H9 (cell line): Measurements from ENCODE around the gene NRXN3. TPM values are rescaled to one million over a fixed set of nuclear protein-coding genes. Genes with fewer than 3 reads are reported as not detected.

ENCODE experiments used
- DNase-seq: peaks from one replicate; pipeline ENCODE4 v3.0.0-alpha.2; 2017
- H2AFZ ChIP-seq: one replicate; pipeline ENCODE4 v1.6.1; 2013; ENCODE audit warnings: mild to moderate bottlenecking, low read length, control low read depth, moderate library complexity
- H2AK5ac ChIP-seq: 2 replicates; pipeline ENCODE4 v1.6.1; 2013; ENCODE audit warnings: low read length, control low read depth, mixed read lengths; ENCODE audit not compliant: insufficient read length
- H2BK120ac ChIP-seq: one replicate; pipeline ENCODE4 v1.6.1; 2013; ENCODE audit warnings: low read depth, mild to moderate bottlenecking, low read length, control low read depth, inconsistent platforms; ENCODE audit not compliant: poor library complexity, severe bottlenecking
- H2BK12ac ChIP-seq: 2 replicates; pipeline ENCODE4 v1.6.1; 2013; ENCODE audit warnings: low read length, control low read depth, mixed read lengths, low read depth; ENCODE audit not compliant: insufficient read length
- H2BK15ac ChIP-seq: 2 replicates; pipeline ENCODE4 v1.6.1; 2013; ENCODE audit warnings: low read depth, low read length, control low read depth
- H2BK20ac ChIP-seq: one replicate; pipeline ENCODE4 v1.6.1; 2013; ENCODE audit warnings: low read depth, mild to moderate bottlenecking, low read length, control low read depth, inconsistent platforms; ENCODE audit not compliant: poor library complexity, severe bottlenecking
- H2BK5ac ChIP-seq: 2 replicates; pipeline ENCODE4 v1.6.1; 2013; ENCODE audit warnings: low read length, control low read depth, mixed read lengths; ENCODE audit not compliant: insufficient read length
- H3K14ac ChIP-seq: 2 replicates; pipeline ENCODE4 v1.6.1; 2013; ENCODE audit warnings: low read length, control low read depth; ENCODE audit not compliant: insufficient read depth
- H3K18ac ChIP-seq: 2 replicates; pipeline ENCODE4 v1.6.1; 2013; ENCODE audit warnings: low read depth, mild to moderate bottlenecking, mixed read lengths, low read length, control low read depth; ENCODE audit not compliant: insufficient read length
- H3K23ac ChIP-seq: 2 replicates; pipeline ENCODE4 v1.6.1; 2013; ENCODE audit warnings: low read length, control low read depth, mixed read lengths, low read depth; ENCODE audit not compliant: insufficient read length
- H3K23me2 ChIP-seq: 2 replicates; pipeline ENCODE4 v1.6.1; 2013; ENCODE audit warnings: low read depth, mild to moderate bottlenecking, mixed read lengths, low read length, control low read depth; ENCODE audit not compliant: insufficient read length, poor library complexity, severe bottlenecking
- H3K27ac ChIP-seq: 2 replicates; pipeline ENCODE4 v1.5.1; 2013; ENCODE audit warnings: low read length, control low read depth, mixed read lengths, low read depth; ENCODE audit not compliant: insufficient read length
- H3K27me3 ChIP-seq: 2 replicates; pipeline ENCODE4 v1.6.1; 2013; ENCODE audit warnings: low read length, control low read depth, inconsistent platforms; ENCODE audit not compliant: insufficient read depth
- H3K4ac ChIP-seq: 2 replicates; pipeline ENCODE4 v1.6.1; 2013; ENCODE audit warnings: low read depth, mild to moderate bottlenecking, control low read depth, inconsistent platforms, low read length, moderate library complexity
- H3K4me1 ChIP-seq: 2 replicates; pipeline ENCODE4 v1.6.1; 2013; ENCODE audit warnings: low read length, control low read depth, inconsistent platforms; ENCODE audit not compliant: insufficient read depth
- H3K4me2 ChIP-seq: 2 replicates; pipeline ENCODE4 v1.6.1; 2013; ENCODE audit warnings: low read length, control low read depth, mixed read lengths; ENCODE audit not compliant: insufficient read length, insufficient read depth
- H3K56ac ChIP-seq: 2 replicates; pipeline ENCODE4 v1.6.1; 2013; ENCODE audit warnings: low read depth, mild to moderate bottlenecking, mixed read lengths, low read length, control low read depth; ENCODE audit not compliant: insufficient read length
- H3K79me1 ChIP-seq: 2 replicates; pipeline ENCODE4 v1.6.1; 2013; ENCODE audit warnings: low read depth, mild to moderate bottlenecking, moderate library complexity, low read length, control low read depth, inconsistent platforms; ENCODE audit not compliant: insufficient read depth, poor library complexity, severe bottlenecking
- H3K79me2 ChIP-seq: 2 replicates; pipeline ENCODE4 v1.6.1; 2013; ENCODE audit warnings: low read length, control low read depth, inconsistent platforms; ENCODE audit not compliant: insufficient read depth
- H3K9ac ChIP-seq: 2 replicates; pipeline ENCODE4 v1.6.1; 2013; ENCODE audit warnings: low read length, control low read depth, mixed read lengths; ENCODE audit not compliant: insufficient read length; ENCODE audit errors: extremely low read depth
- H3K9me3 ChIP-seq: one replicate; pipeline ENCODE4 v1.6.1; 2013; ENCODE audit warnings: low read depth, low read length, inconsistent platforms; ENCODE audit not compliant: control insufficient read depth
- H3T11ph ChIP-seq: one replicate; pipeline ENCODE4 v1.6.1; 2013; ENCODE audit warnings: mild to moderate bottlenecking, low read length, control low read depth, inconsistent platforms
- H4K20me1 ChIP-seq: one replicate; pipeline ENCODE4 v1.6.1; 2013; ENCODE audit not compliant: control insufficient read depth, insufficient read length, insufficient read depth
- H4K5ac ChIP-seq: 2 replicates; pipeline ENCODE4 v1.6.1; 2013; ENCODE audit warnings: low read depth, mild to moderate bottlenecking, mixed read lengths, low read length, control low read depth; ENCODE audit not compliant: insufficient read length
- H4K8ac ChIP-seq: replicated peaks from 2 replicates; pipeline ENCODE4 v1.6.1; 2013; ENCODE audit warnings: low read length, control low read depth, mixed read lengths, low read depth; ENCODE audit not compliant: insufficient read length
- H4K91ac ChIP-seq: 2 replicates; pipeline ENCODE4 v1.6.1; 2013; ENCODE audit warnings: low read depth, mild to moderate bottlenecking, moderate library complexity, mixed read lengths, low read length, control low read depth; ENCODE audit not compliant: insufficient read length
- H3K27ac Mint-ChIP-seq, 3 experiments: 2 replicates in 2 of 3; 3 replicates in 1 of 3; pipeline ENCODE4 v1.8.0; 2020 to 2021; ENCODE audit warnings: mixed read lengths in 3 of 3, mild to moderate bottlenecking in 1 of 3, moderate library complexity in 1 of 3
- H3K27me3 Mint-ChIP-seq: 2 replicates; pipeline ENCODE4 v1.8.0; 2021; ENCODE audit warnings: low read depth, mild to moderate bottlenecking, moderate library complexity, mixed read lengths
- H3K36me3 Mint-ChIP-seq, 3 experiments: 2 replicates in 2 of 3; 3 replicates in 1 of 3; pipeline ENCODE4 v1.8.0; 2020 to 2021; ENCODE audit warnings: low read depth in 3 of 3, mixed read lengths in 3 of 3; ENCODE audit not compliant: insufficient read depth in 1 of 3
- H3K4me1 Mint-ChIP-seq, 2 experiments: 2 replicates each; pipeline ENCODE4 v1.8.0; 2020; ENCODE audit warnings: mixed read lengths in 2 of 2
- H3K4me3 Mint-ChIP-seq, 2 experiments: 2 replicates in 1 of 2; 3 replicates in 1 of 2; pipeline ENCODE4 v1.8.0; 2020 to 2021; ENCODE audit warnings: mild to moderate bottlenecking in 2 of 2, mixed read lengths in 2 of 2, moderate library complexity in 1 of 2
- H3K9me3 Mint-ChIP-seq, 2 experiments: 2 replicates in 1 of 2; 3 replicates in 1 of 2; pipeline ENCODE4 v1.8.0; 2020; ENCODE audit warnings: mild to moderate bottlenecking in 2 of 2, mixed read lengths in 2 of 2, moderate library complexity in 1 of 2
- whole genome bisulfite sequencing: extraction: QIAGEN DNeasy Blood & Tissue Kit; methylation state at CpG from one replicate; pipeline ENCODE4 v1.1.7; 2013; ENCODE audit warnings: missing lambda C conversion rate, low lambda C conversion rate, mixed read lengths; ENCODE audit not compliant: insufficient read length; ENCODE audit errors: extremely low coverage; 5-methylcytosine and 5-hydroxymethylcytosine counted together
- total RNA-seq: library from RNA; stranded (reverse); gene quantifications from 2 replicates; pipeline ENCODE4 v1.2.1, GENCODE V29; 2021
- TF ChIP-seq, protein P1 (sequence below): fragments of 200-600 bp; sonication (generic); conservative IDR thresholded peaks from 3 replicates; pipeline ENCODE4 v1.8.0; 2021; ENCODE audit warnings: antibody characterized with exemption, mild to moderate bottlenecking

NRXN3 gene
- total RNA-seq, 1 experiment from 2014 or later, result 1.8 TPM

DNA sequence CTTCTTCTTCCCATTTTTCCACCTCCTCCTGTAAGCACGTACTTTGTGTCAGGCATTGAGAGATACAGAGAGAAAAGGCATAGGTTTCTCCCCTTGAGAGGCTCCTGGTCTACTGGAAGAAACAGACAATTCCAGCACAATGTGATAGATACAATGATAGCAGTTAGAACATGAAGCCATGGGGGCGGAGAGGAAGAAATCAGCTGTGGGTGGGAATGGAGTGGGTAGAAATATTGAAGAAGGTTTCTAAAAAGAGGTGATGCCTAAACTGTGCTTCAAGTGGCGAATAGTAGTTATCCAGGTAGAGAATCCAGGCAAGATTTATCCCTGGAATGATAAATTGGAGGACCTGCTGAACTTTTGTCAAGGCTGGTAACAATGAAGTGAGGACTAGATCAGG is 528.8 kb downstream of the NRXN3 start:
- Histone ChIP-seq H3K79me1 (no peaks in the 10 kb centered on the region), H4K20me1 (no peaks in the 10 kb centered on the region), H3K4ac (no peak overlapping the region), H3T11ph (no peak overlapping the region), H3K23ac (no peak overlapping the region), H3K18ac (no peak overlapping the region), H2BK12ac (no peak overlapping the region), H3K4me1 (no peaks in the 10 kb centered on the region), H3K27ac (no peak overlapping the region), H4K5ac (no peak overlapping the region), H3K4me2 (no peak overlapping the region), H2BK120ac (no peak overlapping the region), H3K56ac (no peak overlapping the region), H3K79me2 (no peaks in the 10 kb centered on the region), H2AFZ (no peak overlapping the region), H2BK20ac (no peak overlapping the region), H3K14ac (no peak overlapping the region), H2BK15ac (no peak overlapping the region), H4K91ac (no peak overlapping the region), H2AK5ac (no peak overlapping the region), H3K9ac (no peak overlapping the region), H3K9me3 (no peaks in the 10 kb centered on the region), H3K23me2 (no peaks in the 10 kb centered on the region), H4K8ac (no peak overlapping the region), H2BK5ac (no peak overlapping the region), H3K27me3 (no peaks in the 10 kb centered on the region)
- no peak for DNase-seq
- no peaks in the 10 kb centered on the region; the same call in 1 of the 2 replicates for H3K27me3 Mint-ChIP-seq
- no CpG with 5 or more reads among the region's 3 CpGs for whole genome bisulfite sequencing
- no peaks in the 10 kb centered on the region for H3K9me3 Mint-ChIP-seq
- TF ChIP-seq, protein P1, sequence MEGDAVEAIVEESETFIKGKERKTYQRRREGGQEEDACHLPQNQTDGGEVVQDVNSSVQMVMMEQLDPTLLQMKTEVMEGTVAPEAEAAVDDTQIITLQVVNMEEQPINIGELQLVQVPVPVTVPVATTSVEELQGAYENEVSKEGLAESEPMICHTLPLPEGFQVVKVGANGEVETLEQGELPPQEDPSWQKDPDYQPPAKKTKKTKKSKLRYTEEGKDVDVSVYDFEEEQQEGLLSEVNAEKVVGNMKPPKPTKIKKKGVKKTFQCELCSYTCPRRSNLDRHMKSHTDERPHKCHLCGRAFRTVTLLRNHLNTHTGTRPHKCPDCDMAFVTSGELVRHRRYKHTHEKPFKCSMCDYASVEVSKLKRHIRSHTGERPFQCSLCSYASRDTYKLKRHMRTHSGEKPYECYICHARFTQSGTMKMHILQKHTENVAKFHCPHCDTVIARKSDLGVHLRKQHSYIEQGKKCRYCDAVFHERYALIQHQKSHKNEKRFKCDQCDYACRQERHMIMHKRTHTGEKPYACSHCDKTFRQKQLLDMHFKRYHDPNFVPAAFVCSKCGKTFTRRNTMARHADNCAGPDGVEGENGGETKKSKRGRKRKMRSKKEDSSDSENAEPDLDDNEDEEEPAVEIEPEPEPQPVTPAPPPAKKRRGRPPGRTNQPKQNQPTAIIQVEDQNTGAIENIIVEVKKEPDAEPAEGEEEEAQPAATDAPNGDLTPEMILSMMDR, result no peak
- H3K4me1 Mint-ChIP-seq, result peaks cover 7% of the 10 kb centered on the region in 2 experiments; a peak in 2 of 4 replicates
- no peaks in the 10 kb centered on the region for H3K36me3 Mint-ChIP-seq
- no peak overlapping the region for H3K4me3 Mint-ChIP-seq
- H3K27ac Mint-ChIP-seq, result no peak overlapping the region
